Liver (tissue), 3 donors: ENCODE results near the gene CCDC9B.

Source experiments
- ATF3 ChIP-seq: IDR thresholded peaks from 2 replicates; pipeline ENCODE4 v1.6.1; 2016; ENCODE audit warnings: antibody characterized with exemption
- CTCF ChIP-seq: fragments of 150-350 bp; IDR thresholded peaks from 2 replicates; pipeline ENCODE4 v1.5.1; 2017; ENCODE audit warnings: improper control_type of control experiment, low read depth, low read length; ENCODE audit not compliant: missing input control
- EGR1 ChIP-seq, 2 donors: IDR thresholded peaks; 2 replicates each; pipeline ENCODE4 v1.6.1; 2016 to 2018; ENCODE audit warnings: antibody characterized with exemption in 2 of 2, low read depth in 2 of 2
- GABPA ChIP-seq, 2 donors: IDR thresholded peaks in 1 of 2; conservative IDR thresholded peaks in 1 of 2; 2 replicates each; pipeline ENCODE4 v1.6.1; 2016; ENCODE audit warnings: antibody characterized with exemption in 2 of 2, mild to moderate bottlenecking in 1 of 2, moderate library complexity in 1 of 2
- HNF4G ChIP-seq: IDR thresholded peaks from 2 replicates; pipeline ENCODE4 v1.6.1; 2016; ENCODE audit warnings: antibody characterized with exemption
- RAD21 ChIP-seq, 2 donors: IDR thresholded peaks; 2 replicates each; pipeline ENCODE4 v1.6.1; 2016; ENCODE audit warnings: antibody characterized with exemption in 2 of 2, mild to moderate bottlenecking in 2 of 2
- REST ChIP-seq: IDR thresholded peaks from 2 replicates; pipeline ENCODE4 v1.6.1; 2016; ENCODE audit warnings: antibody characterized with exemption, mild to moderate bottlenecking
- SP1 ChIP-seq: IDR thresholded peaks from 2 replicates; pipeline ENCODE4 v1.6.1; 2018; ENCODE audit warnings: antibody characterized with exemption, mild to moderate bottlenecking
- TAF1 ChIP-seq: conservative IDR thresholded peaks from 2 replicates; pipeline ENCODE4 v1.6.1; 2016; ENCODE audit warnings: antibody characterized with exemption, mild to moderate bottlenecking
- YY1 ChIP-seq: IDR thresholded peaks from 2 replicates; pipeline ENCODE4 v1.6.1; 2016; ENCODE audit warnings: antibody characterized with exemption, mild to moderate bottlenecking
- donor health status: healthy.
- donor health status: healthy.

- TF ChIP-seq CTCF (no peak), RAD21 (IDR thresholded peaks at IDR 0.05) (no peak), YY1 (no peak), TAF1 (no peak), EGR1 (IDR thresholded peaks at IDR 0.05; ENCODE audit: low read depth in 2 of 2) (no peak), ATF3 (no peak), SP1 (no peak), HNF4G (no peak), REST (no peak), GABPA (IDR thresholded peaks at IDR 0.05 in 1 of 2, conservative IDR thresholded peaks at IDR 0.05 in 1 of 2) (no peak)
Observed at GRCh38 chr15:40283615-40284300, 57.0 kb downstream of the CCDC9B start.
